ENCODE results near the gene ANAPC2. TPM values are rescaled to one million over a fixed set of nuclear protein-coding genes. Genes with fewer than 3 reads are reported as not detected.

ANAPC2 gene
- total RNA-seq, 1 experiment from 2014 or later: 80.9 TPM

GRCh38 chr9:137222190-137223077 lies 34.1 kb upstream of the ANAPC2 start, which contains the start of gene RNF208:
Gene RNF208 (minus strand): TSS chr9:137222240. CDS start chr9:137221212, 1,028 bp downstream.
- no peaks in the 10 kb centered on the region for H3K36me3 Mint-ChIP-seq
- peaks cover under 1% of the 10 kb centered on the region for H3K4me1 Mint-ChIP-seq
- no peak for TF ChIP-seq NR3C1 (CRISPR knock-in tag; conservative IDR thresholded peaks at IDR 0.05; ENCODE audit: low read depth)
- TF ChIP-seq ZNF121 (CRISPR knock-in tag; IDR thresholded peaks at IDR 0.05): no peak
- TF ChIP-seq CREB1 (CRISPR knock-in tag; IDR thresholded peaks at IDR 0.05): no peak
- no peak for TF ChIP-seq NFE2L1 (CRISPR knock-in tag; IDR thresholded peaks at IDR 0.05)
- TF ChIP-seq RELA (CRISPR knock-in tag; IDR thresholded peaks at IDR 0.05; ENCODE audit: borderline replicate concordance): no peak
- 0 out of 2 replicates have a peak, but pooled peaks have one; percentile 11 for TF ChIP-seq MAX (CRISPR knock-in tag; IDR thresholded peaks at IDR 0.05)
- no peak for TF ChIP-seq ARID4B (CRISPR knock-in tag; IDR thresholded peaks at IDR 0.05; ENCODE audit: borderline replicate concordance)
- no peak for TF ChIP-seq RORB (CRISPR knock-in tag; IDR thresholded peaks at IDR 0.05)
- no peak for TF ChIP-seq E2F4 (CRISPR knock-in tag; IDR thresholded peaks at IDR 0.05; ENCODE audit: borderline replicate concordance, low read depth)
- peak; percentile 58 for DNase-seq (ENCODE audit: low spot score)
- no peak within 1 kb of the TSS for H3K27ac Mint-ChIP-seq
- ChIA-PET POLR2A (interaction anchor here (0.7 to 2.8 kb wide), 8 partner anchors 11 to 193 kb away, joined by 3 to 12 read pairs (median 4); partner anchors contain the start of genes MAN1B1 and TPRN), CTCF (interaction anchor here (0.5 to 8.9 kb wide), 32 partner anchors 9 to 497 kb away, joined by 3 to 143 read pairs (median 4); partner anchors contain the start of genes EXD3, GRIN1, NOXA1 and NPDC1)
- peak; percentile 0 for ATAC-seq
- peak within 1 kb of the TSS; percentile 77 for H3K4me3 Mint-ChIP-seq
- H3K27me3 Mint-ChIP-seq (ENCODE audit: low read depth): no peaks in the 10 kb centered on the region
- H3K9me3 Mint-ChIP-seq: no peaks in the 10 kb centered on the region

- TF ChIP-seq HMGXB4 (CRISPR knock-in tag; IDR thresholded peaks at IDR 0.05) (peak; percentile 45; the same call in 1 of the 2 replicates), SP1 (CRISPR knock-in tag; conservative IDR thresholded peaks at IDR 0.05) (peak; percentile 53; the same call in 1 of the 2 replicates), E2F5 (CRISPR knock-in tag; IDR thresholded peaks at IDR 0.05) (no peak), FOXP1 (CRISPR knock-in tag; IDR thresholded peaks at IDR 0.05; ENCODE audit: borderline replicate concordance) (0 out of 2 replicates have a peak, but pooled peaks have one; percentile 34)
- no peak overlapping the region for H3K27ac Mint-ChIP-seq
- no peaks in the 10 kb centered on the region for H3K27me3 Mint-ChIP-seq (ENCODE audit: low read depth)
- H3K4me3 Mint-ChIP-seq: no peak overlapping the region
- H3K4me1 Mint-ChIP-seq: peaks cover 4% of the 10 kb centered on the region; the same call in 1 of the 2 replicates
- DNase-seq (ENCODE audit: low spot score): peak; percentile 68
- no peaks in the 10 kb centered on the region for H3K9me3 Mint-ChIP-seq
- H3K36me3 Mint-ChIP-seq: no peaks in the 10 kb centered on the region
- ATAC-seq: peak; percentile 9
- CTCF ChIA-PET: interaction anchor here (0.6 to 8.9 kb wide), 14 partner anchors 14 to 496 kb away, joined by 3 to 143 read pairs (median 5); partner anchors contain the start of genes NPDC1, SAPCD2 and TPRN
- POLR2A ChIA-PET: interaction anchor here (2.8 kb wide), 1 partner anchor 21 kb away, joined by 12 read pairs; the partner anchor contains the start of gene TPRN
Measured at GRCh38 chr9:137221506-137222111, 33.2 kb upstream of the ANAPC2 start.

Data from WTC11 (cell line).